Mesendoderm (in vitro differentiated cells): Measurements from ENCODE around the gene KIAA0825.

Experiments used
- DNase-seq: peaks from one replicate; pipeline ENCODE4 v3.0.0; 2013
- H2AK5ac ChIP-seq: 2 replicates; pipeline ENCODE4 v1.6.1; 2013; ENCODE audit warnings: low read length, inconsistent platforms
- H2BK120ac ChIP-seq: 2 replicates; pipeline ENCODE4 v1.6.1; 2013; ENCODE audit warnings: low read depth, mild to moderate bottlenecking, low read length, moderate library complexity, mixed read lengths
- H2BK15ac ChIP-seq: replicated peaks from 2 replicates; pipeline ENCODE4 v1.6.1; 2013; ENCODE audit warnings: low read depth, mild to moderate bottlenecking, moderate library complexity
- H2BK5ac ChIP-seq: 2 replicates; pipeline ENCODE4 v1.6.1; 2013; ENCODE audit warnings: low read length, inconsistent platforms
- H3K18ac ChIP-seq: 2 replicates; pipeline ENCODE4 v1.6.1; 2013; ENCODE audit warnings: mild to moderate bottlenecking, low read length, mixed read lengths
- H3K23ac ChIP-seq: one replicate; pipeline ENCODE4 v1.6.1; 2013; ENCODE audit warnings: low read length
- H3K27ac ChIP-seq: 2 replicates; pipeline ENCODE4 v1.5.1; 2013; ENCODE audit warnings: low read depth, mild to moderate bottlenecking, inconsistent platforms, low read length, moderate library complexity
- H3K27me3 ChIP-seq: 2 replicates; pipeline ENCODE4 v1.6.1; 2013; ENCODE audit warnings: low read length, control low read depth, mild to moderate bottlenecking, inconsistent platforms; ENCODE audit not compliant: insufficient read depth, poor library complexity
- H3K36me3 ChIP-seq: 2 replicates; pipeline ENCODE4 v1.6.1; 2013; ENCODE audit warnings: low read length, inconsistent platforms; ENCODE audit not compliant: control insufficient read depth, insufficient read depth
- H3K4ac ChIP-seq: one replicate; pipeline ENCODE4 v1.6.1; 2013; ENCODE audit warnings: low read depth, mild to moderate bottlenecking, low read length, moderate library complexity
- H3K4me1 ChIP-seq: 2 replicates; pipeline ENCODE4 v1.6.1; 2013; ENCODE audit warnings: low read depth, low read length, inconsistent platforms; ENCODE audit not compliant: control insufficient read depth
- H3K4me2 ChIP-seq: 2 replicates; pipeline ENCODE4 v1.6.1; 2013; ENCODE audit warnings: low read length
- H3K4me3 ChIP-seq: 2 replicates; pipeline ENCODE4 v1.5.1; 2013; ENCODE audit warnings: mild to moderate bottlenecking, low read length
- H3K56ac ChIP-seq: one replicate; pipeline ENCODE4 v1.6.1; 2013; ENCODE audit warnings: low read length
- H3K79me1 ChIP-seq: 2 replicates; pipeline ENCODE4 v1.6.1; 2013; ENCODE audit warnings: low read length, inconsistent platforms
- H3K79me2 ChIP-seq: 2 replicates; pipeline ENCODE4 v1.6.1; 2013; ENCODE audit warnings: mild to moderate bottlenecking, low read length; ENCODE audit not compliant: control insufficient read depth, insufficient read depth
- H3K9ac ChIP-seq: 2 replicates; pipeline ENCODE4 v1.6.1; 2013; ENCODE audit warnings: low read length, inconsistent platforms
- H4K5ac ChIP-seq: one replicate; pipeline ENCODE4 v1.6.1; 2013; ENCODE audit warnings: low read length
- H4K8ac ChIP-seq: one replicate; pipeline ENCODE4 v1.6.1; 2013; ENCODE audit warnings: low read depth, mild to moderate bottlenecking, control low read depth, low read length, moderate library complexity
- WGBS: extraction: QIAGEN DNeasy Blood & Tissue Kit; methylation state at CpG from one replicate; pipeline ENCODE4 v1.1.7; 2013; ENCODE audit warnings: low lambda C conversion rate, missing lambda C conversion rate; ENCODE audit not compliant: insufficient coverage; ENCODE audit errors: extremely low coverage; 5-methylcytosine and 5-hydroxymethylcytosine counted together

KIAA0825 gene

GRCh38 chr5:94375801-94376200 is 242.6 kb downstream of the KIAA0825 start:
- no peak for DNase-seq
- H3K79me2 ChIP-seq = no peaks in the 10 kb centered on the region

DNA sequence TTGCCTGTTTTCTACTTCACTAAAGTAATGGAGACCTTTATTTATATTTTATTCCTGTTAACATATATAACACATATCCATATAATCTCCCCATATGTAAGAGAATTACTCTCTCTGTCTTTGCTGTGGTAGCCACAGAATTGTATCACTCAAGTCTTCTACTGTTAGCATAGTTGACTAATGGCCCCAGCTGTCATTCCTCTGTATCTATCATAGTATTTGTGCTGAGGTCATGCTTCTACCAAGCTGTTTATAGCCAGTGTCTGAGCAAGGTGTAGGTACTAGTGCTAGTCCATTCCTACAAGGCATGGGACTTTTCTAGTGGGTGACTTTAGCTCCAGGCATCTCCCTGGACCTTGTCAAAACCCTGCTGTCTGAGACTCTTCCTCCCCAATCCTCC is 244.1 kb downstream of the KIAA0825 start:
- no peak overlapping the region for H4K5ac ChIP-seq
- no peak overlapping the region for H3K56ac ChIP-seq
- peak overlapping the region; percentile 45 for H2AK5ac ChIP-seq
- no peak overlapping the region for H3K27ac ChIP-seq
- DNase-seq = no peak
- H3K9ac ChIP-seq = no peak overlapping the region
- H3K18ac ChIP-seq = no peak overlapping the region
- H3K4me1 ChIP-seq = no peaks in the 10 kb centered on the region
- no peak overlapping the region for H2BK15ac ChIP-seq
- no peaks in the 10 kb centered on the region for H3K79me2 ChIP-seq
- no peak overlapping the region for H3K23ac ChIP-seq
- H3K4me3 ChIP-seq = no peak overlapping the region
- H3K27me3 ChIP-seq = no peaks in the 10 kb centered on the region
- H3K36me3 ChIP-seq = no peaks in the 10 kb centered on the region
- H2BK120ac ChIP-seq = no peak overlapping the region
- no peak overlapping the region for H3K4ac ChIP-seq
- no peak overlapping the region for H2BK5ac ChIP-seq
- no peaks in the 10 kb centered on the region for H3K79me1 ChIP-seq
- H3K4me2 ChIP-seq = no peak overlapping the region
- H4K8ac ChIP-seq = no peak overlapping the region

More at GRCh38 chr5:94375801-94376200, 242.6 kb downstream of the KIAA0825 start:
- Histone ChIP-seq H3K79me1 (no peaks in the 10 kb centered on the region), H3K4me1 (no peaks in the 10 kb centered on the region), H2BK120ac (no peak overlapping the region), H4K8ac (no peak overlapping the region), H3K4me2 (no peak overlapping the region), H3K27me3 (no peaks in the 10 kb centered on the region), H2BK15ac (no peak overlapping the region), H3K4me3 (no peak overlapping the region), H4K5ac (no peak overlapping the region), H3K9ac (no peak overlapping the region), H2AK5ac (no peak overlapping the region), H3K27ac (no peak overlapping the region), H3K4ac (no peak overlapping the region), H3K18ac (no peak overlapping the region), H3K36me3 (no peaks in the 10 kb centered on the region), H2BK5ac (no peak overlapping the region), H3K23ac (no peak overlapping the region), H3K56ac (no peak overlapping the region)
- no CpG with 5 or more reads among the region's 2 CpGs for WGBS

DNA sequence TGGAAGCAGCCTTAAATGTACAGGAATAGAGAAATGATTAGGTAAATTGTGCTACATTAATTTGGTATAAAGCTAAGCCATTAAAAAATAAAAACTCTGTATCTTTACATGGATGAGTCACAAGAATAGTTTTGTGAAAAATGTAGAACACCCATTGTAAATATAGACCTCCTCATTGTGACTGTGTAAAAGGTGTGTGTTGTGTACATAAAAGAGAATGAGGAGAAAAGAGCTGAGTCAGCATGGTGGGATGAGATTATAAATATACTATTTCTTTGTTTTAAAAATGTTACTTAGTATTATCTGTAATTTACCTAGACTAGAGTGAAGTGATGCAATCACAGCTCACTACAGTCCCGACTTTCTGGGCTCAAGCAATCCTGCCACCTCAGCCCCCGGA is 250.5 kb downstream of the KIAA0825 start:
- H3K4me1 ChIP-seq = no peaks in the 10 kb centered on the region
- no CpG with 5 or more reads among the region's 2 CpGs for WGBS
- no peak overlapping the region for H3K4ac ChIP-seq
- H3K79me2 ChIP-seq = no peaks in the 10 kb centered on the region
- H2BK5ac ChIP-seq = no peak overlapping the region
- H3K23ac ChIP-seq = no peak overlapping the region
- no peak overlapping the region for H3K9ac ChIP-seq
- H2AK5ac ChIP-seq = no peak overlapping the region
- H3K27me3 ChIP-seq = no peaks in the 10 kb centered on the region
- DNase-seq = no peak
- H3K18ac ChIP-seq = no peak overlapping the region
- H3K4me2 ChIP-seq = no peak overlapping the region
- H3K79me1 ChIP-seq = no peaks in the 10 kb centered on the region
- no peak overlapping the region for H3K56ac ChIP-seq
- H2BK120ac ChIP-seq = no peak overlapping the region
- no peak overlapping the region for H3K4me3 ChIP-seq
- no peak overlapping the region for H2BK15ac ChIP-seq
- no peak overlapping the region for H4K8ac ChIP-seq
- no peak overlapping the region for H3K27ac ChIP-seq
- no peak overlapping the region for H4K5ac ChIP-seq
- no peaks in the 10 kb centered on the region for H3K36me3 ChIP-seq

GRCh38 chr5:94366811-94367210 is 251.6 kb downstream of the KIAA0825 start:
- no peaks in the 10 kb centered on the region for H3K27me3 ChIP-seq
- no peak overlapping the region for H3K27ac ChIP-seq
- H3K4ac ChIP-seq = no peak overlapping the region
- H2BK15ac ChIP-seq = no peak overlapping the region
- H3K79me1 ChIP-seq = no peaks in the 10 kb centered on the region
- DNase-seq = no peak
- no peak overlapping the region for H3K4me3 ChIP-seq
- H3K79me2 ChIP-seq = peaks cover under 1% of the 10 kb centered on the region
- no peak overlapping the region for H2BK5ac ChIP-seq
- H2BK120ac ChIP-seq = no peak overlapping the region
- H3K23ac ChIP-seq = no peak overlapping the region
- no peak overlapping the region for H2AK5ac ChIP-seq
- WGBS = no CpG with 5 or more reads among the region's 4 CpGs
- H3K18ac ChIP-seq = no peak overlapping the region
- H3K56ac ChIP-seq = no peak overlapping the region
- H3K4me1 ChIP-seq = peaks cover under 1% of the 10 kb centered on the region
- no peak overlapping the region for H4K8ac ChIP-seq
- no peak overlapping the region for H3K4me2 ChIP-seq
- H3K9ac ChIP-seq = no peak overlapping the region
- no peak overlapping the region for H4K5ac ChIP-seq
- H3K36me3 ChIP-seq = no peaks in the 10 kb centered on the region

DNA sequence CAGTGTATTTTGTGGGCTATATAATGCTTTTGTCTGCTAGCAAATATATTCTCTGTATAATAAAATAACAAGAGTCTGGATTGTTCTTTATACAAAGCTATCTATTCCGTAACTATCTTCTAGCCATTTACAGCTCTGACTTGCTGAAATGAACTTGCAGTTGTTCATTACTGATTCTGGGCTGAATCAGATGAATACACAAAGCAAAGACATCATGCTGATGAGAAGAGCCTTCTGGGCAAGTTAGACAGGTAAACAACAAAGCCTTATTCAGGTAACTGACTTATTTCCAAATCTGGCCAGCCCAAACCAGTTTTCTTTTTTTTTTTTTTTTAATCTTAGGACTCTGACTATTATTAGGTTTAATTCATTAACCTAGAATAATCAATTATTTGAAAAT is 255.5 kb downstream of the KIAA0825 start:
- Histone ChIP-seq H3K4me3 (no peak overlapping the region), H3K4me1 (peaks cover 2% of the 10 kb centered on the region), H2AK5ac (no peak overlapping the region), H4K8ac (no peak overlapping the region), H3K4ac (no peak overlapping the region), H3K79me1 (no peaks in the 10 kb centered on the region), H3K79me2 (peaks cover 20% of the 10 kb centered on the region), H3K18ac (no peak overlapping the region), H3K36me3 (no peaks in the 10 kb centered on the region), H3K9ac (no peak overlapping the region), H2BK5ac (no peak overlapping the region), H3K56ac (no peak overlapping the region), H3K27ac (no peak overlapping the region), H3K23ac (no peak overlapping the region), H4K5ac (no peak overlapping the region), H3K4me2 (no peak overlapping the region), H3K27me3 (no peaks in the 10 kb centered on the region), H2BK120ac (no peak overlapping the region), H2BK15ac (no peak overlapping the region)
- no CpG with 5 or more reads among the region's 1 CpG for WGBS
- no peak for DNase-seq
